ENCODE results near the gene PDE10A. TPM values are rescaled to one million over a fixed set of nuclear protein-coding genes. Genes with fewer than 3 reads are reported as not detected.
"Not testable (repeated sequence)": the region's sequence is repeated elsewhere in the genome, so short reads cannot be mapped to it uniquely, and the experiment has no call there.

PDE10A gene
- total RNA-seq, 2 experiments from 2014 or later: not detected

DNA sequence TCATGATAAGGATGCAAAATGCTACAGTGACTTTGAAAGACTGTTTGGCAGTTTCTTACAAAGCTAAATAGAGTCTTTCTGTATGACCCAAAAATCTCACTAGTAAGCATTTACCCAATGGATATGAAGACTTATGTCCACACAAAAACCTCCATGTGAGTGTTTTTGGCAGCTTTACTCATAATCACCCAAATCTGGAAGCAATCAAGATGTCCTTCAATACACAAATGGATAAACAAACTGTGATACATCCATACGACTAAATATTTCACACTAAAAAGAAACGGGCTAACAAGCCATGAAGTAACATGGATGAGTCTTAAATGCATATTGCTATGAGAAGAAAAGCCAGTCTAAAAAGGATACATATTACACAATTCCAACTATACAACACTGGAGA lies 117.2 kb downstream of the PDE10A start:
- DNase-seq: no peak
- H3K27me3 Mint-ChIP-seq: no peaks in the 10 kb centered on the region
- H3K27ac Mint-ChIP-seq: no peak overlapping the region
- no peaks in the 10 kb centered on the region for H3K4me1 Mint-ChIP-seq
- no peaks in the 10 kb centered on the region for H3K9me3 Mint-ChIP-seq
- ChIA-PET POLR2A (no interaction called here), CTCF (no interaction called here)
- H3K36me3 Mint-ChIP-seq (ENCODE audit: low read depth): no peaks in the 10 kb centered on the region
- no peak overlapping the region for H3K4me3 Mint-ChIP-seq

DNA sequence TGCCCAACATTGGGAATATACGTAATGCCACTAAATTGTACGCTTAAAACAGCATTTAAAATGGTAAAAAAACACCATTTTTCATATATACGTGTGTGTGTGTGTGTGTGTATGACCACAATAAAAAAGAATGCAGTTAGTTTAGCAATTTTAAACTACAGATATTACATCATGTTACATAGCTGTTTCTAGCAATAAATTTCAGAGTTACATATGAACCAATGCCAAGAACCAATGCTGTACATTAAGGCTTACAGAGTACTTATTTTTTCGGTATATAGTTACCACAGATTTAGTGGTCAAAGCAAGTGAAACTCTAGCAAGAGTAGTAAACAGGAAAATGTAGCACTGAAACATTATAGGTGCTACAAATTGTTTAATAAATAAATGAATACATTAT lies 119.3 kb downstream of the PDE10A start:
- no peaks in the 10 kb centered on the region for H3K4me1 Mint-ChIP-seq
- ChIA-PET CTCF (no interaction called here), POLR2A (no interaction called here)
- H3K27me3 Mint-ChIP-seq: no peaks in the 10 kb centered on the region
- no peak overlapping the region for H3K4me3 Mint-ChIP-seq
- H3K9me3 Mint-ChIP-seq: no peaks in the 10 kb centered on the region
- DNase-seq: no peak
- H3K27ac Mint-ChIP-seq: no peak overlapping the region
- H3K36me3 Mint-ChIP-seq (ENCODE audit: low read depth): no peaks in the 10 kb centered on the region

GRCh38 chr6:165536911-165537310 lies 126.1 kb downstream of the PDE10A start:
- DNase-seq: no peak
- H3K9me3 Mint-ChIP-seq: peaks cover 2% of the 10 kb centered on the region
- H3K27me3 Mint-ChIP-seq: no peaks in the 10 kb centered on the region
- no peak overlapping the region for H3K4me3 Mint-ChIP-seq
- POLR2A ChIA-PET: no interaction called here
- no peak overlapping the region for H3K27ac Mint-ChIP-seq
- no peaks in the 10 kb centered on the region for H3K36me3 Mint-ChIP-seq (ENCODE audit: low read depth)
- CTCF ChIA-PET: no interaction called here
- H3K4me1 Mint-ChIP-seq: no peaks in the 10 kb centered on the region

DNA sequence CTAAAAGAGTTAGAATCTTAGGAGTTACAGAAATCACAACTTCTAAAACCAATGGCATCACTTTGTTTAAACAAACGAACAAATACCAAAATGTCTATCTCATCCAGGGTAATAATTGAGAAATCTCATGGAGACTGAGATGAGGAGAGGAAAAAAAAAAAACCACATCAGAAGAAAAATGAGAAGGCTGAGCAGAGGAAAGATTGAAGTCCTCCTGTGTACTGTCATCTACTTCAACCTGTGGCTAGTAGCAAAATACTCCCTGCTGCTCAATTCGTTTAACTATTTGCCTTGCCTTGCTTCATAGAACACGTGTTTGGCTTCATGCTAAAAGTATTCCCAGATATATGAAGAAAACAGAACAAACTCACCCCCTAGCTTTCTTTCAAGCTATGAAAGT lies 143.7 kb downstream of the PDE10A start:
- DNase-seq: no peak
- H3K9me3 Mint-ChIP-seq: no peaks in the 10 kb centered on the region
- CTCF ChIA-PET: no interaction called here
- POLR2A ChIA-PET: no interaction called here
- no peaks in the 10 kb centered on the region for H3K27me3 Mint-ChIP-seq
- no peaks in the 10 kb centered on the region for H3K36me3 Mint-ChIP-seq (ENCODE audit: low read depth)
- no peak overlapping the region for H3K4me3 Mint-ChIP-seq
- no peak overlapping the region for H3K27ac Mint-ChIP-seq
- no peaks in the 10 kb centered on the region for H3K4me1 Mint-ChIP-seq

DNA sequence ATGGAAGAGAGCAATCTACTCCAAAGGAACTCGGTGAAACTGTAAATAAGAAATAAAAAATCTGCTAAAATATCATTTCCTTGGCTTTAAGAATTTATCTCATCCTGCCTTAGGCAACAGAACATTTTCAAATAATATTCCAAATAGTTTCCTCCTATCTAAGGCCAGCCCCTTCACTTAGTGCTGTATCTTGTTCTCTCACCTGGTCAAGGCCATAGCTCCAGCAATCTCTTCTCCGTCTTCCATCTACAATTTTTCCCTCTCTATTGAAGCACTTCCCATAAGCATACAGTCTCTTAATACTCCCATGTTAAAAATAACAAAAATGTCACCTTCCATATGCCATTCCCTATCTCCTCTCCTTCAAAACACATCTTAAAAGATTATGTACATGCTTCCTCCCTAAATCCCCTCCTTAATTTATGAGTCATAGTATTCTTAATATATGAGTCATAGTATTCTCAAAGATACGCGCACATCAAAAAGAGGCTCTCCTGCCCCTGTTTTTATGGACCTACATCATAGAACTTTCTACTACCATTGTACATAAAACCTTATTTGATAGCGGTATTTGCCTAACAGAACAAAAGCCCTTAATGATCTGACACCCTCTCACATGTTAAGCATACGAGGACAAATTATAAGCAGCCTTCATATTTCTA lies 146.9 kb downstream of the PDE10A start:
- ChIA-PET POLR2A (no interaction called here), CTCF (no interaction called here)
- no peak overlapping the region for H3K27ac Mint-ChIP-seq
- H3K4me3 Mint-ChIP-seq: no peak overlapping the region
- H3K9me3 Mint-ChIP-seq: no peaks in the 10 kb centered on the region
- H3K4me1 Mint-ChIP-seq: peaks cover 5% of the 10 kb centered on the region
- no peak for DNase-seq
- H3K27me3 Mint-ChIP-seq: no peaks in the 10 kb centered on the region
- H3K36me3 Mint-ChIP-seq (ENCODE audit: low read depth): no peaks in the 10 kb centered on the region

- Mint-ChIP-seq H3K9me3 (no peaks in the 10 kb centered on the region), H3K4me1 (peaks cover 5% of the 10 kb centered on the region), H3K27me3 (no peaks in the 10 kb centered on the region), H3K27ac (no peak overlapping the region), H3K36me3 (ENCODE audit: low read depth) (no peaks in the 10 kb centered on the region), H3K4me3 (no peak overlapping the region)
- ChIA-PET POLR2A (no interaction called here), CTCF (no interaction called here)
- DNase-seq: no peak
These were observed 148.4 kb downstream of the PDE10A start for GRCh38 chr6:165514621-165515020.

- ChIA-PET CTCF (no interaction called here), POLR2A (no interaction called here)
- Mint-ChIP-seq H3K4me3 (no peak overlapping the region), H3K9me3 (no peaks in the 10 kb centered on the region), H3K27me3 (no peaks in the 10 kb centered on the region), H3K4me1 (peaks cover 5% of the 10 kb centered on the region), H3K27ac (no peak overlapping the region), H3K36me3 (ENCODE audit: low read depth) (no peaks in the 10 kb centered on the region)
- no peak for DNase-seq
These were observed 151.2 kb downstream of the PDE10A start for GRCh38 chr6:165511807-165512206.

DNA sequence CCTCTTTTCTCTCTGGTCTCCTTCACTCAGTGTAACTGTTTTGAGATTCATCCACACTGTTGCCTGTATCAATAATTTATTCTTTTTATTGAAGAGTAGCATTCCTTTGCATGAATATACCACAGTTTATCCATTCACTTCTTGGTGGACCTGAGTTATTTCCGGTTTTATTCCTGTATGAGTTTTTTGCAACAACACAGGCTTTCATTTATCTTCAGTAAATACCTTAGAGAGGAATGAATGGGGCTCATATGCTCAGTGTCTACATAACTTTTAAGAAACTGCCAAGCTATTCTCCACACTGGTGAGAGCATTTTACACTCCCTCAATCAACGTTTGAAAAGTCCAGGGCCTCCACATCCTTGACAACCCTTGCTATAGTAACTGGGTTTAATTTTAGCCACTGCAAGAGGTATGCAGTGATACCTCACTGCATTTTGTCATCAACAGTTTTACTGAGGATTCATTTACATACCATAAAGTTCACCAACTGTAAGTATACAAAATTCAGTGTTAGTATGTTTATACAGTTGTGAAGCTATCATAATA lies 154.6 kb downstream of the PDE10A start:
- POLR2A ChIA-PET: no interaction called here
- Mint-ChIP-seq H3K27ac (no peak overlapping the region), H3K4me3 (no peak overlapping the region), H3K27me3 (no peaks in the 10 kb centered on the region), H3K9me3 (no peaks in the 10 kb centered on the region), H3K4me1 (peaks cover 5% of the 10 kb centered on the region), H3K36me3 (ENCODE audit: low read depth) (no peaks in the 10 kb centered on the region)
- no peak for DNase-seq
- CTCF ChIA-PET: no interaction called here

DNA sequence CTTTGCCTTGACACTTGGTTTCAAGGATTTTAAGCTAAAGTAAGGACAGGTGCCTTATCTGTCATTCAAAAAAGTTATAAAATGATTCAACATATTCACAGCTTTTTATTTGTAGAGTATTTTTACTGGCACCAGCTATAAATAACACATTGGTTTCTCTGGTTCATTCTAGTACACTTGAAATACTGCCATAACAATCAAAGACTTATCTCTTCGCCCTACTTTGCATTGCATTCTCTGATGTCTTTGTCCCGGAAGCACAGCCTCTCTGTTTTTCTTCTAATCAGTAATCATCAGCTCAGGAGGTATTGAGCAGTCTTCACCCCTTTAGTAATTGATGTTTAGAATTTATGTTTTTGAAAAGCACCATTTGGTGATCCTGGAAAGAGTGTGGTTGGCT lies 156.4 kb downstream of the PDE10A start:
- H3K27me3 Mint-ChIP-seq: no peaks in the 10 kb centered on the region
- H3K36me3 Mint-ChIP-seq (ENCODE audit: low read depth): no peaks in the 10 kb centered on the region
- DNase-seq: no peak
- H3K27ac Mint-ChIP-seq: no peak overlapping the region
- H3K4me1 Mint-ChIP-seq: peaks cover under 1% of the 10 kb centered on the region
- CTCF ChIA-PET: no interaction called here
- peaks cover 2% of the 10 kb centered on the region for H3K9me3 Mint-ChIP-seq
- POLR2A ChIA-PET: no interaction called here
- no peak overlapping the region for H3K4me3 Mint-ChIP-seq

DNA sequence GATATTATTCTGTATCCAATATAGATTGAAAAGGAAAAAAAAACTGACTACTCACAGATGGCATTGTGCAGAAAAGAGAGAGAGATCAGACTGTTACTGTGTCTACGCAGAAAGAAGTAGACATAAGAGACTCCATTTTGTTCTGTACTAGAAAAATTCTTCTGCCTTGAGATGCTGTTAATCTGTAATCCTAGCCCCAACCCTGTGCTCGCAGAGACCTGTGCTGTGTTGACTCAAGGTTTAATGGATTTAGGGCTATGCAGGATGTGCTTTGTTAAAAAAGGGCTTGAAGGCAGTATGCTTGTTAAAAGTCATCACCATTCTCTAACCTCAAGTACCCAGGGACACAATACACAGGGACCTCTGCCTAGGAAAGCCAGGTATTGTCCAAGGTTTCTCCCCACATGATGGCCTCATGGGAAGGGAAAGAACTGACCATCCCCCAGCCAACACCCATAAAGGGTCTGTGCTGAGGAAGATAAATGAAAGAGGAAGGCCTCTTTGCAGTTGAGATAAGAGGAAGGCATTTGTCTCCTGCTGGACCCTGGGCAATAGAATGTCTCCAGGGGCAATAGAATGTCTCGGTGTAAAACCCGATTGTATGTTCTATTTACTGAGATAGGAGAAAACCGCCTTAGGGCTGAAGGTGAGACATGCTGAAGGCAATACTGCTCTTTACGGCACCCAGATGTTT lies 162.7 kb downstream of the PDE10A start:
- H3K27ac Mint-ChIP-seq; H3K4me1 Mint-ChIP-seq; H3K4me3 Mint-ChIP-seq; DNase-seq; H3K9me3 Mint-ChIP-seq; POLR2A ChIA-PET; H3K27me3 Mint-ChIP-seq; H3K36me3 Mint-ChIP-seq (ENCODE audit: low read depth); CTCF ChIA-PET: not testable (repeated sequence)

- H3K27me3 Mint-ChIP-seq: no peaks in the 10 kb centered on the region
- no peak for DNase-seq
- no peaks in the 10 kb centered on the region for H3K36me3 Mint-ChIP-seq (ENCODE audit: low read depth)
- POLR2A ChIA-PET: no interaction called here
- CTCF ChIA-PET: no interaction called here
- H3K9me3 Mint-ChIP-seq: no peaks in the 10 kb centered on the region
- no peak overlapping the region for H3K27ac Mint-ChIP-seq
- H3K4me1 Mint-ChIP-seq: no peaks in the 10 kb centered on the region
- no peak overlapping the region for H3K4me3 Mint-ChIP-seq
These were observed 165.6 kb downstream of the PDE10A start for GRCh38 chr6:165497472-165497871.

GRCh38 chr6:165488624-165489295 lies 174.3 kb downstream of the PDE10A start:
- no peak for DNase-seq
- Mint-ChIP-seq H3K9me3 (peaks cover 3% of the 10 kb centered on the region), H3K4me3 (no peak overlapping the region), H3K4me1 (no peaks in the 10 kb centered on the region), H3K27me3 (no peaks in the 10 kb centered on the region), H3K27ac (no peak overlapping the region), H3K36me3 (ENCODE audit: low read depth) (no peaks in the 10 kb centered on the region)
- POLR2A ChIA-PET: no interaction called here
- CTCF ChIA-PET: no interaction called here

- Mint-ChIP-seq H3K27me3 (no peaks in the 10 kb centered on the region), H3K9me3 (peaks cover 3% of the 10 kb centered on the region), H3K4me3 (no peak overlapping the region), H3K4me1 (no peaks in the 10 kb centered on the region), H3K27ac (no peak overlapping the region), H3K36me3 (ENCODE audit: low read depth) (no peaks in the 10 kb centered on the region)
- ChIA-PET CTCF (no interaction called here), POLR2A (no interaction called here)
- DNase-seq: no peak
These were observed 175.1 kb downstream of the PDE10A start for GRCh38 chr6:165487950-165488349.

- H3K4me3 Mint-ChIP-seq: no peak overlapping the region
- CTCF ChIA-PET: no interaction called here
- DNase-seq: no peak
- H3K4me1 Mint-ChIP-seq: no peaks in the 10 kb centered on the region
- no peaks in the 10 kb centered on the region for H3K36me3 Mint-ChIP-seq (ENCODE audit: low read depth)
- POLR2A ChIA-PET: no interaction called here
- H3K27me3 Mint-ChIP-seq: no peaks in the 10 kb centered on the region
- no peak overlapping the region for H3K27ac Mint-ChIP-seq
- peaks cover 3% of the 10 kb centered on the region for H3K9me3 Mint-ChIP-seq
These were observed 175.7 kb downstream of the PDE10A start for GRCh38 chr6:165487347-165487746.
